Transverse colon (tissue), 4 donors: Measurements from ENCODE around the gene GPI.

Experiments
- POLR2A ChIP-seq: fragments of 450-650 bp; IDR thresholded peaks from one replicate; pipeline ENCODE4 v1.6.1; 2016; ENCODE audit warnings: antibody characterized with exemption, mild to moderate bottlenecking, moderate library complexity
- POLR2AphosphoS5 ChIP-seq, 3 donors: sonication (generic); formaldehyde crosslinking; IDR thresholded peaks; one replicate each; pipeline ENCODE4 v1.6.1; 2016; ENCODE audit warnings: antibody characterized with exemption in 3 of 3
- TF ChIP-seq, protein P1 (sequence below), 5 experiments: fragments of 200-600 bp in 3 of 5; fragments of 450-650 bp in 2 of 5; sonication (generic) in 3 of 5; IDR thresholded peaks; 1 replicate in 2 of 5; 2 replicates in 3 of 5; pipeline ENCODE4 v1.5.1; 2016 to 2017; ENCODE audit warnings: antibody characterized with exemption in 5 of 5, inconsistent platforms in 3 of 5, mild to moderate bottlenecking in 2 of 5, moderate library complexity in 1 of 5

DNA sequence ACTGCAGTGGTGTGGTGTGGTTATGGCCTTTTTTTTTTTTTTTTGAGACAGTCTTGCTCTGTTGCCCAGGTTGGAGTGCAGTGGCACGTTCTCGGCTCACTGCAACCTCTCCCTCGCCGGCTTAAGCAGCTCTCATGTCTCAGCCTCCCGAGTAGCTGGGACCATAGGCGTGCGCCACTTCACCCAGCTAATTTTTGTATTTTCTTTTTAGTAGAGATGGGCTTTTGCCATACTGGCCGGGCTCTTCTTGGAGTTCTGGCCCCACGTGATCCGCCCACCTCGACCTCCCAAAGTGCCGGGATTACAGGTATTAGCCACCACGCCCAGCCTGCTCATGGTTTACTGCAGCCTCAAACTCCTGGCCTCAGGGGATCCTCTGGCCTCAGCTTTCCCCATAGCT lies 46.2 kb downstream of the GPI start:
- TF ChIP-seq, protein P1, sequence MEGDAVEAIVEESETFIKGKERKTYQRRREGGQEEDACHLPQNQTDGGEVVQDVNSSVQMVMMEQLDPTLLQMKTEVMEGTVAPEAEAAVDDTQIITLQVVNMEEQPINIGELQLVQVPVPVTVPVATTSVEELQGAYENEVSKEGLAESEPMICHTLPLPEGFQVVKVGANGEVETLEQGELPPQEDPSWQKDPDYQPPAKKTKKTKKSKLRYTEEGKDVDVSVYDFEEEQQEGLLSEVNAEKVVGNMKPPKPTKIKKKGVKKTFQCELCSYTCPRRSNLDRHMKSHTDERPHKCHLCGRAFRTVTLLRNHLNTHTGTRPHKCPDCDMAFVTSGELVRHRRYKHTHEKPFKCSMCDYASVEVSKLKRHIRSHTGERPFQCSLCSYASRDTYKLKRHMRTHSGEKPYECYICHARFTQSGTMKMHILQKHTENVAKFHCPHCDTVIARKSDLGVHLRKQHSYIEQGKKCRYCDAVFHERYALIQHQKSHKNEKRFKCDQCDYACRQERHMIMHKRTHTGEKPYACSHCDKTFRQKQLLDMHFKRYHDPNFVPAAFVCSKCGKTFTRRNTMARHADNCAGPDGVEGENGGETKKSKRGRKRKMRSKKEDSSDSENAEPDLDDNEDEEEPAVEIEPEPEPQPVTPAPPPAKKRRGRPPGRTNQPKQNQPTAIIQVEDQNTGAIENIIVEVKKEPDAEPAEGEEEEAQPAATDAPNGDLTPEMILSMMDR (IDR thresholded peaks at IDR 0.05): no peak
- TF ChIP-seq POLR2AphosphoS5 (IDR thresholded peaks at IDR 0.05) (no peak), POLR2A (no peak)
